Muscle of leg (tissue), 11 donors: Measurements from ENCODE around the gene LPCAT1. TPM values are rescaled to one million over a fixed set of nuclear protein-coding genes. Genes with fewer than 3 reads are reported as not detected.
"Not testable (repeated sequence)": the region's sequence is repeated elsewhere in the genome, so short reads cannot be mapped to it uniquely, and the experiment has no call there.

ENCODE experiments used
- DNase-seq: peaks from one replicate; pipeline ENCODE4 v3.0.0; 2013
- H3K27ac ChIP-seq: one replicate; pipeline ENCODE4 v1.5.1; 2013; ENCODE audit warnings: mild to moderate bottlenecking, low read length, control low read depth
- H3K27me3 ChIP-seq: one replicate; pipeline ENCODE4 v1.6.1; 2013; ENCODE audit warnings: low read length; ENCODE audit not compliant: control insufficient read depth, insufficient read depth
- H3K36me3 ChIP-seq: one replicate; pipeline ENCODE4 v1.6.1; 2013; ENCODE audit warnings: low read length; ENCODE audit not compliant: control insufficient read depth, insufficient read depth
- H3K4me1 ChIP-seq: one replicate; pipeline ENCODE4 v1.6.1; 2013; ENCODE audit warnings: low read length; ENCODE audit not compliant: control insufficient read depth, insufficient read depth
- H3K4me3 ChIP-seq: one replicate; pipeline ENCODE4 v1.5.1; 2013; ENCODE audit warnings: low read length, control low read depth
- H3K9me3 ChIP-seq: replicated peaks from 2 replicates; pipeline ENCODE4 v1.6.1; 2013; ENCODE audit warnings: low read depth, low read length; ENCODE audit not compliant: control insufficient read depth
- WGBS: methylation state at CpG from one replicate; pipeline ENCODE4 v1.1.5; 2013; ENCODE audit warnings: missing lambda C conversion rate; ENCODE audit not compliant: insufficient coverage; 5-methylcytosine and 5-hydroxymethylcytosine counted together
- polyA plus RNA-seq, 8 donors: library from polyadenylated mRNA; unstranded; fragments of 120-200 nt; gene quantifications; one replicate each; pipeline versions ENCODE4 v1.2.1 to v1.2.3, GENCODE V29; 2013; ENCODE audit warnings: inconsistent platforms in 1 of 8, low replicate concordance in 1 of 8; ENCODE audit not compliant: insufficient read length in 8 of 8, insufficient read depth in 1 of 8
- total RNA-seq: library from RNA; stranded (reverse); fragments of 120-200 nt; gene quantifications from one replicate; pipeline ENCODE4 v1.2.4, GENCODE V29; 2013

Gene LPCAT1
- total and polyA plus RNA-seq, 9 donors = 23.6 to 47.6 (median 34.1) TPM

GRCh38 chr5:1514819-1515310 is 8.9 kb downstream of the LPCAT1 start:
- peaks cover 30% of the 10 kb centered on the region for H3K36me3 ChIP-seq

GRCh38 chr5:1514027-1514818 is 9.5 kb downstream of the LPCAT1 start:
- no peaks in the 10 kb centered on the region for H3K27me3 ChIP-seq
- 71% methylated on average over 25 of the region's 30 CpGs for WGBS

More at GRCh38 chr5:1514819-1515310, 8.9 kb downstream of the LPCAT1 start:
- not testable (repeated sequence) for H3K27ac ChIP-seq, H3K27me3 ChIP-seq, H3K4me1 ChIP-seq, DNase-seq, H3K9me3 ChIP-seq, H3K4me3 ChIP-seq
- 56% methylated on average over 11 of the region's 11 CpGs for WGBS

GRCh38 chr5:1513326-1514026 is 10.3 kb downstream of the LPCAT1 start:
- H3K27me3 ChIP-seq = no peaks in the 10 kb centered on the region
- 78% methylated on average over 25 of the region's 26 CpGs for WGBS
- no peak for DNase-seq
- H3K4me3 ChIP-seq = no peak overlapping the region
- H3K36me3 ChIP-seq = peaks cover 23% of the 10 kb centered on the region
- H3K27ac ChIP-seq = no peak overlapping the region
- no peaks in the 10 kb centered on the region for H3K9me3 ChIP-seq
- H3K4me1 ChIP-seq = peaks cover 4% of the 10 kb centered on the region

More at GRCh38 chr5:1514027-1514818, 9.5 kb downstream of the LPCAT1 start:
- DNase-seq = no peak
- no peak overlapping the region for H3K4me3 ChIP-seq
- H3K9me3 ChIP-seq = no peaks in the 10 kb centered on the region
- peaks cover 4% of the 10 kb centered on the region for H3K4me1 ChIP-seq
- H3K36me3 ChIP-seq = peaks cover 24% of the 10 kb centered on the region
- H3K27ac ChIP-seq = no peak overlapping the region

- WGBS = 87% methylated on average over 21 of the region's 25 CpGs
- Histone ChIP-seq H3K4me3 (no peak overlapping the region), H3K9me3 (no peaks in the 10 kb centered on the region), H3K27ac (no peak overlapping the region), H3K27me3 (no peaks in the 10 kb centered on the region), H3K4me1 (peaks cover 4% of the 10 kb centered on the region), H3K36me3 (peaks cover 23% of the 10 kb centered on the region)
- no peak for DNase-seq
Measured at GRCh38 chr5:1512541-1513291, 11.0 kb downstream of the LPCAT1 start.

GRCh38 chr5:1511651-1512540 is 11.9 kb downstream of the LPCAT1 start:
- H3K27ac ChIP-seq = no peak overlapping the region
- H3K4me3 ChIP-seq = no peak overlapping the region
- no peak for DNase-seq
- H3K36me3 ChIP-seq = peaks cover 19% of the 10 kb centered on the region
- H3K4me1 ChIP-seq = peaks cover 5% of the 10 kb centered on the region
- no peaks in the 10 kb centered on the region for H3K27me3 ChIP-seq
- no peaks in the 10 kb centered on the region for H3K9me3 ChIP-seq
- 83% methylated on average over 16 of the region's 21 CpGs for WGBS

- H3K4me3 ChIP-seq = no peak overlapping the region
- DNase-seq = no peak
- peaks cover 24% of the 10 kb centered on the region for H3K36me3 ChIP-seq
- no peak overlapping the region for H3K27ac ChIP-seq
- 94% methylated on average over 20 of the region's 20 CpGs for whole genome bisulfite sequencing
- H3K4me1 ChIP-seq = peaks cover 14% of the 10 kb centered on the region
- H3K27me3 ChIP-seq = no peaks in the 10 kb centered on the region
- no peaks in the 10 kb centered on the region for H3K9me3 ChIP-seq
Measured at GRCh38 chr5:1511048-1511447, 12.7 kb downstream of the LPCAT1 start.

- no peak overlapping the region for H3K4me3 ChIP-seq
- WGBS = 92% methylated on average over 11 of the region's 11 CpGs
- H3K4me1 ChIP-seq = peaks cover 18% of the 10 kb centered on the region
- H3K9me3 ChIP-seq = no peaks in the 10 kb centered on the region
- peaks cover 24% of the 10 kb centered on the region for H3K36me3 ChIP-seq
- H3K27ac ChIP-seq = no peak overlapping the region
- no peak for DNase-seq
- no peaks in the 10 kb centered on the region for H3K27me3 ChIP-seq
Measured at GRCh38 chr5:1510631-1511030, 13.1 kb downstream of the LPCAT1 start.

- 86% methylated on average over 18 of the region's 18 CpGs for WGBS
- Histone ChIP-seq H3K27me3 (no peaks in the 10 kb centered on the region), H3K4me1 (peaks cover 19% of the 10 kb centered on the region), H3K9me3 (no peaks in the 10 kb centered on the region), H3K27ac (no peak overlapping the region), H3K36me3 (peaks cover 24% of the 10 kb centered on the region), H3K4me3 (no peak overlapping the region)
- no peak for DNase-seq
Measured at GRCh38 chr5:1510151-1510561, 13.6 kb downstream of the LPCAT1 start.

- no peak overlapping the region for H3K27ac ChIP-seq
- 82% methylated on average over 21 of the region's 30 CpGs for WGBS
- DNase-seq = no peak
- peaks cover 22% of the 10 kb centered on the region for H3K36me3 ChIP-seq
- peaks cover 16% of the 10 kb centered on the region for H3K4me1 ChIP-seq
- no peak overlapping the region for H3K4me3 ChIP-seq
- no peaks in the 10 kb centered on the region for H3K27me3 ChIP-seq
- H3K9me3 ChIP-seq = no peaks in the 10 kb centered on the region
Measured at GRCh38 chr5:1509346-1510085, 14.2 kb downstream of the LPCAT1 start.
